Esophagus squamous epithelium (tissue), 4 donors: ENCODE data around the gene PPIA.

ENCODE experiments used
- POLR2A ChIP-seq, 4 donors: fragments of 450-650 bp; IDR thresholded peaks; one replicate each; pipeline ENCODE4 v1.6.1; 2017; ENCODE audit warnings: antibody characterized with exemption in 4 of 4, mild to moderate bottlenecking in 4 of 4, moderate library complexity in 3 of 4
- TF ChIP-seq, protein P1 (sequence below), 6 experiments: fragments of 450-650 bp in 4 of 6; fragments of 200-600 bp in 2 of 6; sonication (generic) in 2 of 6; IDR thresholded peaks; one replicate each; pipeline ENCODE4 v1.5.1; 2016 to 2019; ENCODE audit warnings: antibody characterized with exemption in 6 of 6, mild to moderate bottlenecking in 4 of 6, moderate library complexity in 4 of 6

DNA sequence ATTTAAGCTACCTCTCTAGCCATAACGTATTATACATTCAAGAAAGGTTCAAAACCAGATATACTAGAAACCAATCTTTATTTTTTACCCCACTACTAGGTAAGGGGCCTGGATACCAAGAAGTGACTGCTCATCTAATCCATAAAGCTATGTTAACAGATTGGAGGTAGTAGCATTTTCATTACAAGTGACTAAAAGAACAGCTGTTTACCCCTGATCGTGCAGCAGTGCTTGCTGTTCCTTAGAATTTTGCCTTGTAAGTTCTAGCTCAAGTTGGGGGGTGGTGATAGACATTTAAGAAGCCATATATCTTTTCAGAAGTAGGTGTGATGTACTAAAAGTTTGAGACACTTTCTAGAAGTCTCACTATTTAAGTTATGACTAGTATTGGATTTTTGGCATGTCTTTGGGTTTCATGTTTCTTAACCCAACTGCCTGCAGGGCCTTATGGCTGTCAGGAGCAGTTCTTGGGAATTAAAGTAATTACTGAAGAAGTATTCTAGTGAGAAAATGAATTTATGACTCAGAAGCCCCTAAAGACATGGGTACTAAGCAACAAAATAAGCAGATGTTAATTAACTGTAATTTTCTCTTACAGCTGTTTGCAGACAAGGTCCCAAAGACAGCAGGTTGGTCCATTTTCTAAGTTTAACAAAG, 2.3 kb downstream of the PPIA start:
- TF ChIP-seq POLR2A (IDR thresholded peaks at IDR 0.05): no peak
- TF ChIP-seq, protein P1, sequence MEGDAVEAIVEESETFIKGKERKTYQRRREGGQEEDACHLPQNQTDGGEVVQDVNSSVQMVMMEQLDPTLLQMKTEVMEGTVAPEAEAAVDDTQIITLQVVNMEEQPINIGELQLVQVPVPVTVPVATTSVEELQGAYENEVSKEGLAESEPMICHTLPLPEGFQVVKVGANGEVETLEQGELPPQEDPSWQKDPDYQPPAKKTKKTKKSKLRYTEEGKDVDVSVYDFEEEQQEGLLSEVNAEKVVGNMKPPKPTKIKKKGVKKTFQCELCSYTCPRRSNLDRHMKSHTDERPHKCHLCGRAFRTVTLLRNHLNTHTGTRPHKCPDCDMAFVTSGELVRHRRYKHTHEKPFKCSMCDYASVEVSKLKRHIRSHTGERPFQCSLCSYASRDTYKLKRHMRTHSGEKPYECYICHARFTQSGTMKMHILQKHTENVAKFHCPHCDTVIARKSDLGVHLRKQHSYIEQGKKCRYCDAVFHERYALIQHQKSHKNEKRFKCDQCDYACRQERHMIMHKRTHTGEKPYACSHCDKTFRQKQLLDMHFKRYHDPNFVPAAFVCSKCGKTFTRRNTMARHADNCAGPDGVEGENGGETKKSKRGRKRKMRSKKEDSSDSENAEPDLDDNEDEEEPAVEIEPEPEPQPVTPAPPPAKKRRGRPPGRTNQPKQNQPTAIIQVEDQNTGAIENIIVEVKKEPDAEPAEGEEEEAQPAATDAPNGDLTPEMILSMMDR (IDR thresholded peaks at IDR 0.05): no peak
